Fibroblast of upper back skin (primary cell): Measurements from ENCODE around the gene SEMA6C.

ENCODE experiments used
- DNase-seq: peaks from one replicate; pipeline ENCODE4 v3.0.0-alpha.2; 2013

SEMA6C gene

GRCh38 chr1:151158751-151159251, 12.4 kb upstream of the SEMA6C start:
- no peak for DNase-seq

DNA sequence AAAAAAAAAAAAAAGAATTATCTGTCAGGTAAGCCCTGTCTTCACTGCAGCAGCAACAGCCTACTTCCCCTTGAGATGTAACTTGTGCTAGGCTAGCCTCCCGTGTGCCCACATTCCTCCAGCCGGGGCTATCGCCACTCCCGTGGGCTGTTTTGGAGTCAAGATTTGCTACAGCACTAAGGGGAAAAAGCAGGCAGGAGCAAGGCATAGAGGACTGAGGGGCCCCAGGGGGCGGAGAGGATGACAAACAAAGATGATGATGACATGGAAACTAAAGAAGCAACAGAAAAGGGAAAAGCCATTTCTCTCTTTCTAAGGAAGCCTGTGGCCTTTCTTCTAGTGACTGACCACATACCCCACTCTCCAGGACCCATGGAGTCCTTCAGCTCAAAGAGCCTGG, 11.9 kb upstream of the SEMA6C start:
- DNase-seq, result no peak

GRCh38 chr1:151157067-151157531, 10.7 kb upstream of the SEMA6C start:
- no peak for DNase-seq

GRCh38 chr1:151156515-151156819, 10.0 kb upstream of the SEMA6C start, which contains the start of gene TNFAIP8L2:
TSS of gene TNFAIP8L2 (plus strand) at chr1:151156649. CDS start at chr1:151158698, 2,049 bp downstream.
- no peak for DNase-seq

DNA sequence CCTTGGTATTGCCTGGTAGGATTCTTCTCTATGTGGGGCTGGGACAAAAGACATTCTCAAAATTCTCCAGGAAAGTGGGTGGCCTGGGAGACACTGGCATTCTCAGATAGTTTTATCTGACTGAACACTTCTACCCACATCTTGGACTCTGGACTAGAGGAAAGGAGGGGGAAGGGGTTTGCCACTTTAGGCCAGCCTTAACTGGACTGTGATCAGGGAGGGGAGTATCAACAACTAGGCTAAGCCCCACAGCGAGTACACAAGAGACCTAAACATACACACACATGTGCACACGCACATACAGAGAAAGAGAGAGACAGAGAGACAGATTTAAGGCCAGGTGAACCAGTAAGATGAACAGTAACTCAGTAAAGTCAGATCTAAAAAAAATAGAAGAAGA, 1.2 kb upstream of the SEMA6C start:
- DNase-seq, result no peak

DNA sequence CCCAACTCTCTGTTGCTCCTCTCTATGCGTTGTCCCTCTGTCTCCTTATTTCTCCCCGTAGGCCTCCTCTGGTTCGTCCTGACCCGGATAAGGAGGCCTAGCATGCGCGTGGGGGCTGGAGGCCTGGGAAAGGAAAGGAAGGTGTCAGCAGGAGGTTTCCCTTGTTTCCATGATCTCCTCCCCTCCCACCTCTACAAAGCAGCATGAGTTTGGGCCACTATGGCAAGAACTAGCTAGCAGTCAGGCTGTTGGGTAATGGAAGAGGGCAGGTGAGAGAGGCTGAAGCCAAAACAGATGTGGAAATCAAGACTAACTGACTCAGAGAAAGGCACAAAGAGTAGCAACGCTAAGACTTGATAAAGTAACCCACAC, 687 bp upstream of the SEMA6C start:
- DNase-seq, result no peak

DNA sequence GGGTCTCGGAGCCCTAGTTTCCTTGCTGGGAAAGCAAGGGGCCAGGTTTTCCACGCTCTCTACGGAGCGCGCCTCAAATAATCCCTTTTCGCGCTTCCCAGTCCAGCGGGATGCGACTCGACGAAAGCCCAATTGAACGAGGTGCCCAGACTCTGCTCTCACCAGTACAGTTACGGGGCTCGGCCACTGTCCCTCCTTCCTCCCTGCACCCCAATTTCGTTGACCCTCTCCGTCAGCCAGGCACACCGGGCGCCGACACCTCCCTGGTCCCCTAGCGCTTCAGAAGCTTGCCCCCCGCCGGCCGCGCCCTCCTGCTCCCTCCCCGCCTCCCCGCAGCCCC, 389 bp downstream of the SEMA6C start:
- no peak for DNase-seq

GRCh38 chr1:151145304-151146071, 943 bp downstream of the SEMA6C start:
- no peak for DNase-seq

- DNase-seq, result no peak
These were observed 1.7 kb downstream of the SEMA6C start for GRCh38 chr1:151144474-151145303.

GRCh38 chr1:151143986-151144385, 2.4 kb downstream of the SEMA6C start:
- no peak for DNase-seq

GRCh38 chr1:151143057-151143435, 3.4 kb downstream of the SEMA6C start:
- no peak for DNase-seq

DNA sequence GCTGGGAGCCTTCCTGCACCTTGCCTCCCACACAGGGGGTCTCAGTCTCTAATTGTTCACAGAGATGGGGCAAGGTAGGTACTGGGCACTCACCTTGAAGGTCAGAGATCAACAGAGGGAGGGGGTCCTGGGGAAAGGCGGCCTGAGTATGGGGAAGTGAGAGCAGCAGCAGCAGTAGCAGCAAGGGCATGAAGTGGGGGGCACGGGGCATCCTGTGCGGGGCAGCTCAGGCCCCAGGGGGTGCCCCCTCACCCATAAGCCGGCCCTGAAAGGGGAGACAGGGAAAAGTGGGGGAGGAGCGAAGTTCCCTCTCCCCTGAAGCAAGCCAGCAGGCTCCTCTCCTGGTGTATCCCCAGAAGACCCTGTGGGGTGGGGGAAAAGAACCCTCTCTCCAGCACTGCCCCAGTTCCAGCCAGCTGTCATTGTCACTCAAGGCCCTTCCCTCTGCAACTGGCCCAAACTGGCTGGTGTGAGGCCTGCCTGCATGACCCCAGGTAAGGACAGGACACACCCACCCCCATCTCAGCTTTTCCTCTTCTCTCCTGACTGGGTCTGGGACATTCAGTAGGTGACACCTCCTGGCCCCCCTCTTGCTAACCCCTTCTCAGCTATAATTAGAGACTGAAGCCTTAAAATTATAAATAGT, 3.9 kb downstream of the SEMA6C start:
- no peak for DNase-seq

DNA sequence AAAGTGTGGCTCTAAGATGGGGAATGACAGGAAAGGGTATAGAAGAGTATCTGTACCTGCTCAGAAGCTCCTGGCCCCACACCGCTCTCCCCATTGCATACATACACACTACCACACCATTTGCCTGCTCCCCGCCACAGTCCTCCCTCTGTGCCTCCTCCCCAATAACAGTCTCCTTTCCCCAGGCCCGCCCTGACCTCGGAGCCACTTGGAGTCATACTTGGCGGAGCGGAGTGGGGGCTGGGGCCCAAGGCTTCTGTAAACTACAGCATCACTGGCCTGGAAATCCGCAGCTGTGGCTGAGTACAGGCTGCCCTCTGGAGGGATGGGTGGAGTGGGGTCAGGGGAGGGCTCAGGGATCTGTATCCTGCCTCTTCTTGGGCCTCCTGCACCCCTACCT, 8.6 kb downstream of the SEMA6C start:
- DNase-seq, result no peak

DNA sequence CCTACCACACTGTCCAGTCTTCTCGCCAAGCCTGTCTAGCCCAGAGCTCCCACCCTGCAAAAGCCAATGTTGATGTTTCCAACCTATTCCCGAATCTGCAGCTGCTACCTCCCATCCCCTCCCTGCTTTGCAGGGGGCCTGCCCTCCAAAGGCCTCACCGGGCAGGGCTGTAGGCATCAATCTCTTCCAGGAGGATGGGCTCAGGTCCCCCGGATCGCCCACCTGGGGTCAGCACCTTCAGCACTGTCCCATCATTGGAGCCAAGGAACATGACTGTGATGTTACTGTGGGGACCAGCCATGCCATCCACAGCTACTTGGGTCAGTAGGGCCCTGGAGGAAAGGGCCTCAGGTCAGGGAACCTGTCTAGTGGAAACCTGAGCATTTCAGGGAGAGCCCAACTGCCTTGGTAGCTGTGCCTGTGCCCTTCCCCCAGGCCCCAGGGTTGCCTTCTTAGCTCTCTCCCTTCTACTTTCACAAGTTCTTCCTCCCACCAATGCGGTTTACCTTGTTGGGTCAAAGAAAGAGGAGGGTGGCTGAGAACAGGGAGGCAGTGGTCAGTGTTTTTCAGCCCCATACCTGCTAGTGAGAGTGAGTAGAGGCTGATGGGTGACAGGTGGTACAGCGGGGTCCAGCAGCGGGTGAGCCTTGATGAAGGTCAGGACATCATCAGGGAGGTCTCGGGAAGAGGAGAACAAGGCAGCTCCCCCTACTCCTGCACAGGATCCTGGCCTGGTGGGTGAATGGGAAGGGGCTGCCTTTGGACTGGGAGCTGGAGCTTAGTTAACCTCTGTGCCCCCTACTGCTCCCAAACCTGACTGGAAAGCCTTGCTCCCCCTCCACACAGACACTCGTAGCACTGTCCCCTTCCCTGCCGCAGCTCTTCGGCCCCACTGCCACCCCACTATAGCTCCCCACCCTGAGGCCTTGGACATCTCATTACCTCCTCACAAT, 10.7 kb downstream of the SEMA6C start:
- no peak for DNase-seq

GRCh38 chr1:151134991-151135390, 11.4 kb downstream of the SEMA6C start:
- no peak for DNase-seq

DNA sequence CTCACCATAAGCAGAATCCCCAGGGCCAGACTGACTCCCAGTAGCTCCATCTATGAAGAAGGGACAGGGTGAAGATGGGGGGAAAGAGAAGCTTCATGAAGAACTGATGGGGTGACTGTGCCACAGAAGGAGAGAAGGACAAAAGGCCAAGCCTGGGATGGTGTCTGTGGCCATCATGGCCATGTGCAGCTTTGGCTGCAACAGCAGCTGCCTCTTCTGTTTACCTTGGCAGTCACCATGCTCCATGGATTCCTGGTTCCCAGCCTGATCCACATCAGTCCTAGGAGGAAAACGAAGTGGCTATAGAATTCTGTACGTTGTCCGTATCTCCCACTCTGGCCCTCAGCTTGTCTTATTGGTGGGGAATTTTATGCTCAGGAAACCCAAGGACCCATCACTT, 12.0 kb downstream of the SEMA6C start:
- DNase-seq, result no peak

- DNase-seq, result no peak
These were observed 13.2 kb downstream of the SEMA6C start for GRCh38 chr1:151133018-151133806.

- DNase-seq, result no peak
These were observed 14.0 kb downstream of the SEMA6C start for GRCh38 chr1:151132335-151133017.

DNA sequence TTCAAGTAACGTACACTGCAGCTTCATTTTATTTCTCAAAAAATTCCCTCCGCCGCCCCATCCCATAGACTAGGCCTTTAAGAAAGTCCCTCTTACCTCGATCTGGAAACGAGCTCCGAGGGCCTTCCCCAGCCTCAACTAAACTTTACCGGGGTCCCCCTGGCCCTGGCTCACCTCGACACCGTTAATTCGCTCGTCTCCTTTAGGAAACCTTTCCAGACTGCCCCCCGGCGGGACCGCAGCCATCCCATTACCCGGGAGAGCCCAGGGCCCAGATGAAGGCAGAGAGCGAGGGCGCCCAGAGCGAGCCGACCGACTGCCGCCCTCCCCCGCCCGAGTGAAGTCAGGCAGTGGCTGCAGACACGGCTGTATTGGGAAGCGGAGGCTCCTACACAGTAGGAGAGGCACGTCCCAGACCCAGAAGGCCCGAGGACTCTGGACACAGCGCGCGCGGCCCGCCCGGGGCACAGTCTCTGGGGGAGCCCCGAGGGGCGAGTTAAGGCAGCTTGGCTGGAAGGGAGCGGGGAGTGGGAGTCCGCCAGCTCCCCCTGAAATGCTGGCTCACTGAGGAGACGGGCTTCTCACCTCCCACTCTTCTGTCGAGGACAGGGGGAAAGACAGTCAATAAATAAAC, 14.6 kb downstream of the SEMA6C start:
- DNase-seq, result peak; percentile 17

GRCh38 chr1:151130987-151131586, 15.3 kb downstream of the SEMA6C start:
- peak; percentile 89 for DNase-seq
